HepG2 (cell line): ENCODE measurements around the gene ISOC2. TPM values are rescaled to one million over a fixed set of nuclear protein-coding genes. Genes with fewer than 3 reads are reported as not detected.

Experiments
- SNAPC2 ChIP-seq: sonication (generic); formaldehyde crosslinking; IDR thresholded peaks from 2 replicates; pipeline ENCODE4 v1.8.1; 2022; ENCODE audit warnings: mild to moderate bottlenecking, missing genetic modification reagents
- ZHX1 ChIP-seq: sonication (generic); formaldehyde crosslinking; IDR thresholded peaks from 2 replicates; pipeline ENCODE4 v1.8.1; 2022; ENCODE audit warnings: low read depth, mild to moderate bottlenecking, missing genetic modification reagents
- ZIK1 ChIP-seq: sonication (generic); formaldehyde crosslinking; IDR thresholded peaks from 2 replicates; pipeline ENCODE4 v1.5.0; 2020; ENCODE audit warnings: mild to moderate bottlenecking, low read depth, missing genetic modification reagents, borderline replicate concordance
- ZKSCAN5 ChIP-seq: sonication (generic); formaldehyde crosslinking; IDR thresholded peaks from 2 replicates; pipeline ENCODE4 v1.5.1; 2020; ENCODE audit warnings: mild to moderate bottlenecking, missing genetic modification reagents
- ZNF552 ChIP-seq: sonication (generic); formaldehyde crosslinking; IDR thresholded peaks from 2 replicates; pipeline ENCODE4 v1.9.0; 2022; ENCODE audit warnings: missing genetic modification reagents, mild to moderate bottlenecking, borderline replicate concordance
- ZNF777 ChIP-seq: sonication (generic); formaldehyde crosslinking; IDR thresholded peaks from 2 replicates; pipeline ENCODE4 v1.4.0; 2020; ENCODE audit warnings: missing genetic modification reagents
- polyA plus RNA-seq, 8 experiments: library from polyadenylated mRNA; depleted of rRNA in 3 of 8; stranded (reverse) in 7 of 8; unstranded in 1 of 8; fragments of >200 nt; fragmentation: Illumina TruSeq in 4 of 8; extraction: Trizol in 4 of 8; gene quantifications; 2 replicates each; pipeline versions ENCODE4 v1.2.1 to v1.2.3, GENCODE V29; 2011 to 2016; ENCODE audit warnings: low read depth in 4 of 8, missing spikeins in 1 of 8, mixed read lengths in 1 of 8; ENCODE audit not compliant: insufficient read depth in 1 of 8
- total RNA-seq, 5 experiments: library from RNA; depleted of rRNA; stranded (reverse); fragments of >200 nt; fragmentation: Illumina TruSeq; extraction: Trizol; gene quantifications; 2 replicates each; pipeline ENCODE4 v1.2.3, GENCODE V29; 2016; ENCODE audit warnings: low read depth in 1 of 5
- TF ChIP-seq, protein P1 (sequence below), 2 experiments: fragments of 450-650 bp in 1 of 2; sonication (generic) in 1 of 2; formaldehyde crosslinking in 1 of 2; IDR thresholded peaks; 2 replicates each; pipeline versions ENCODE4 v1.6.1 to v1.8.0; 2016 to 2022; ENCODE audit warnings: antibody characterized with exemption in 1 of 2, mild to moderate bottlenecking in 1 of 2, missing genetic modification reagents in 1 of 2

Gene ISOC2
- total and polyA plus RNA-seq, 2 of the 13 experiments (the other 11 are each of a cell fraction or from before 2014, with no cell fraction given): 76.8 to 105 TPM

GRCh38 chr19:55481794-55482155 lies 20.3 kb upstream of the ISOC2 start (continued):
- TF ChIP-seq, protein P1, sequence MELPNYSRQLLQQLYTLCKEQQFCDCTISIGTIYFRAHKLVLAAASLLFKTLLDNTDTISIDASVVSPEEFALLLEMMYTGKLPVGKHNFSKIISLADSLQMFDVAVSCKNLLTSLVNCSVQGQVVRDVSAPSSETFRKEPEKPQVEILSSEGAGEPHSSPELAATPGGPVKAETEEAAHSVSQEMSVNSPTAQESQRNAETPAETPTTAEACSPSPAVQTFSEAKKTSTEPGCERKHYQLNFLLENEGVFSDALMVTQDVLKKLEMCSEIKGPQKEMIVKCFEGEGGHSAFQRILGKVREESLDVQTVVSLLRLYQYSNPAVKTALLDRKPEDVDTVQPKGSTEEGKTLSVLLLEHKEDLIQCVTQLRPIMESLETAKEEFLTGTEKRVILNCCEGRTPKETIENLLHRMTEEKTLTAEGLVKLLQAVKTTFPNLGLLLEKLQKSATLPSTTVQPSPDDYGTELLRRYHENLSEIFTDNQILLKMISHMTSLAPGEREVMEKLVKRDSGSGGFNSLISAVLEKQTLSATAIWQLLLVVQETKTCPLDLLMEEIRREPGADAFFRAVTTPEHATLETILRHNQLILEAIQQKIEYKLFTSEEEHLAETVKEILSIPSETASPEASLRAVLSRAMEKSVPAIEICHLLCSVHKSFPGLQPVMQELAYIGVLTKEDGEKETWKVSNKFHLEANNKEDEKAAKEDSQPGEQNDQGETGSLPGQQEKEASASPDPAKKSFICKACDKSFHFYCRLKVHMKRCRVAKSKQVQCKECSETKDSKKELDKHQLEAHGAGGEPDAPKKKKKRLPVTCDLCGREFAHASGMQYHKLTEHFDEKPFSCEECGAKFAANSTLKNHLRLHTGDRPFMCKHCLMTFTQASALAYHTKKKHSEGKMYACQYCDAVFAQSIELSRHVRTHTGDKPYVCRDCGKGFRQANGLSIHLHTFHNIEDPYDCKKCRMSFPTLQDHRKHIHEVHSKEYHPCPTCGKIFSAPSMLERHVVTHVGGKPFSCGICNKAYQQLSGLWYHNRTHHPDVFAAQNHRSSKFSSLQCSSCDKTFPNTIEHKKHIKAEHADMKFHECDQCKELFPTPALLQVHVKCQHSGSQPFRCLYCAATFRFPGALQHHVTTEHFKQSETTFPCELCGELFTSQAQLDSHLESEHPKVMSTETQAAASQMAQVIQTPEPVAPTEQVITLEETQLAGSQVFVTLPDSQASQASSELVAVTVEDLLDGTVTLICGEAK (IDR thresholded peaks at IDR 0.05): no peak
- TF ChIP-seq, protein P1 (CRISPR knock-in tag; IDR thresholded peaks at IDR 0.05): no peak
- TF ChIP-seq ZKSCAN5 (no peak), ZIK1 (CRISPR knock-in tag) (no peak), ZNF552 (CRISPR knock-in tag) (no peak), ZHX1 (CRISPR knock-in tag) (no peak), SNAPC2 (CRISPR knock-in tag) (no peak), ZNF777 (CRISPR knock-in tag) (no peak)
